Activated CD8-positive, alpha-beta memory T cell treated with anti-CD3 and anti-CD28 coated beads for 1 hour (primary cell): ENCODE results near the gene LGI1.

Source experiments
- DNase-seq, 2 donors: peaks; one replicate each; pipeline ENCODE4 v3.0.0-alpha.2; 2020; ENCODE audit warnings: low read depth in 1 of 2; ENCODE audit errors: extremely low read depth in 1 of 2

Gene LGI1

GRCh38 chr10:93757801-93758507 is at the start of gene LGI1:
TSS of gene LGI1 (plus strand) at chr10:93757936. CDS start at chr10:93758145, 209 bp downstream.
- no peak for DNase-seq

DNA sequence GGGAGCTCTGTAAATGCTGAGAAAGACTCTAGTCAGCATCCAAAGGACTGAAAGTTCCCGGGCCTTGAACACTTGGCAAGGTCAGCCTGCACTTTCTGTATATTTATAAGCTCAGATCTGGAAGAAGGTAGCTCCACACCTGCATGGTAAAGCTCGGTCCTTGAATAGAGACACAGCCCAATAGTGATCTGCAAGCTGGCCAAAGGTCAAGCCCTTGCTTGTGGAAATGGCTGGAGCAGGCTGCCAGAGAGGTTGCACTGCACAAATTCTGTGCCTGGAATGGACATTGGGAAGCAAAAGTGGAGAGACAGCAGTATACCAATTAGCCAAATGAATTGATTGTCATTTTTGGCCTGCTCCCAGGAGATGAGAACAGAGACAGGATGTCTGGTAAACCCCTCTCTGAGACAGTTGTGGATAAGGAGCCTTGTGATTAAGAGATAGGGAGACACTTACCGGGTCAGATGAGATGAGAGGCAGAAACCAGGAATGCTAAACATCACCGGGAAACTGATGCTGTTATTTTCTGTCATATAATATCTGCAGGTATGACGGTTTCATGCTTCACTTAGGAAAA is 47.3 kb upstream of the LGI1 start:
- no peak for DNase-seq

DNA sequence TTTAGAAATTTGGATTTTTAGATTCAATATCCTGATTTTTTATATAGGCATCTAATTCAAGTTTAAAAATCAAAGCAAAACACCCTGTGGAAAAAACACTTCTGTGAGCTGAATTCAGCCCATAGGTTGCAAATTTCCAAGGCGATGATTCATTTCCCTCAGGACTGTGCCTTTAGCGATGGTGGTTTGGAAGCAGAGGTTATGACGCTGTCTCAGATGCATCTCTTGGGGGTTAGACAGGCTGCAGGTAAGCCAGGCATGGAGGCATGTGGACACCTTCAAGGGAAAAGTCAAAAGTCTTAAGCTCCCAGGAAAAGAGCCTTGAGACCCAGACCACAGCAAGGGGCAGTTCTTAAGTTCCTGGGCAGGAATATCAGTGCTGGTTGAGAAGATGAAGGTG is 45.8 kb upstream of the LGI1 start:
- no peak for DNase-seq

- DNase-seq, result no peak
Observed at GRCh38 chr10:93712593-93712992, 45.1 kb upstream of the LGI1 start.

DNA sequence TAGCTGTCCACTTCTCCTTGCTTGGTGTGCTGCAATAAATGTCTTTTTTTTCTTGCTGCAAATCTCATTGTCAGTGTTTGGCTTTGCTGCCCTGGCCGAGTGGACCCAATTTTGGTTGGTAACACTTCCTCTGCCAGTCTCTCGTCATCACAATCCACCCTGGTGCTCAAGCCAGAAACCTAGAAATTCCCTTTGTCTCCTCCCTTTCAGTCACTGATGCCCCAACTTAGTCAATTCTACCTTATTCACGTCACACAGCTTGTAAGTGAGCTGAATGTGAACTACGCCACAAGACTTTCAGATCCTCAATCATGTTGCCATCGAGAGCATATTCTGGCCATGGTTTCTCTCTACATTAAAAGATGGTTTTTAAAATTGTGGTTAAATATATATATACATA is 42.4 kb upstream of the LGI1 start:
- no peak for DNase-seq

DNA sequence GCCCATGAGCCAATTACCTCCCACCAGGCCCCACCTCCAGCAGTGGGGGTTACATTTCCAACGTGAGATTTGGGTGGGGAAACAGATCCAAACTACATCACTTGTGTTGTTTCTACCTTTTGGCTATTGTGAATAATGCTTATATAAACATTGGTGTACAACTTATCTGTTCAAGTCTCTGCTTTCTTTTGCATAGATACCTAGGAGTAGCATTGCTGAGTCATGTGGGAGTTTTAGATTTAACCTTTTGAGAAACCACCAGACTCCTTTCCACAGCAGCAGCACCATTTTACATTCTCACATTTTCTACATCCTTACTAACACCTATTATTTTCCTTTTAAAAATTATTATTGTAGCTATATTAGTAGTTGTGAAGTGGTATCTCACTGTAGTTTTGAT is 41.0 kb upstream of the LGI1 start:
- DNase-seq, result no peak

DNA sequence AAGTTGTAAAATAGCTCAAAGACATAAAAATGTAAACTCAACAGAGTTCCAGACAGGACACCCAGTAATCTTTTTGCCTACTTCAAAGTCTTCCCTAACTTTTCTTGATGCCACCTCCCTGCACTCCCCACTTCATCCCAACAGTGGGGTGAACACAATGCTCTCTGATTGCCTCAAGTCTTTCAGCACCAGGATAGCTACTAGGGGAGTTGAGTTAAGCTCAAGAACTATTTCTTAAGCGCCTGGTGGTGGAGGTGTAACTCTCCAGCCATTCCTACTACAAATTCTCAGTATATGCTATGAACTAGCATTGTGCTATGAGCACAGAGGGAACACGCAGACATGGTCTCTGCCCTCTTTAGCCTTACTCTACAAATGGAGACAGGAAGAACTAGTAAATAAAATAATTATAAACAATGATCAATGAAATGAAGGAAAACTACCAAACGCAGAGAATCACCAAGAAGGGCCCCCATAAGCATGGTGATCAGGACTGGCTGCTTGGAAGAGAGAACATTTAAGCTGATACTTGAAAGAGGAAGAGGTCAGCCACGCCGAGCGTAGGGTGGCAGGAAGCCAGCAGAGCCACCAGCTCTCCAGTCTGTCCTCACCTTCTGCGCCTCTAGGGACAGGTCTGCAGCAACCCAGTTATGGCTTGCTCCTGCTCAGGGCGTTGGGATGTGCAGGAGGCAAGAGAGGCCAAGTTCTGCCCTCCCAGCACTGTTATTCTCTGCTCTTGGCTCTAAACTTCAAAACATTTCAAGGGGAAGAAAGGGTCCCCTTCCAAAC is 38.6 kb upstream of the LGI1 start:
- DNase-seq, result no peak

DNA sequence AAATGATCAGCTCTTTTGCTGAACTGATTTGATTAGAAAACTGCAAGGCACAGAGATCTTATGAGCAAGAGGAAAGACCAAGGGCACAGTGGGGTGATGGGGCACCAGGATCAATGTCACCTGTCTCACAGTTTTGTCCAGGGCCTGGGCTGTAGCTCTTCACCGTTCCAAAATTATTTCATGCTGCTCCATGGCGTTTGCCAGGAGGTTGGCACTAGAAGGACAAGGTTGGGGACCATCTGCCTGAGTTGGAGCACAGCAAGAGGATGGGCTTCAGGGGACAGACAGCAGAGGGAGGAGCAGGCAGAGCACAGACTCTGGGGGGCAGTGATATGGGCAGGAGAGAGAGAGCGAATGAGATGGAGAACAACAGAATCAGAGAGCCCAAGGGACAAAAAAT is 37.8 kb upstream of the LGI1 start:
- DNase-seq, result no peak

DNA sequence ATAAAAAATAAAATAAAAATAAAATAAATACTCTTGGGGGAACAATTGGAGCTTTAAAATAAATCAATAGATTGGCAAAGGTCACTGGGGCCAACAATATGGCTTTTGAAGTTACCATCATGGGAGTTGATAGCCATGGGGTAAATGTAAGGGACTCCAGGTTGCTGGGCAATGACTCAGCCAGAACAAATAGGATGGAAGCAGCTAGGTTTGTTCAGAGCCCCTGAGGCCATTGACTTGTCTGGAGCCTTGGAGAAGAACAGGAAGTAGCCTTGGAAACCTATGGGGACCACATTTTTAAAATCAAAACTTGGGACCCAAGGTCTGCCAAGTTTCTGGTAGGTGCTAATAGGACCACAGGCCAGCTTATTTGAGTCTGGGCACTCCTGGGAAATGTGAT is 35.2 kb upstream of the LGI1 start:
- no peak for DNase-seq

DNA sequence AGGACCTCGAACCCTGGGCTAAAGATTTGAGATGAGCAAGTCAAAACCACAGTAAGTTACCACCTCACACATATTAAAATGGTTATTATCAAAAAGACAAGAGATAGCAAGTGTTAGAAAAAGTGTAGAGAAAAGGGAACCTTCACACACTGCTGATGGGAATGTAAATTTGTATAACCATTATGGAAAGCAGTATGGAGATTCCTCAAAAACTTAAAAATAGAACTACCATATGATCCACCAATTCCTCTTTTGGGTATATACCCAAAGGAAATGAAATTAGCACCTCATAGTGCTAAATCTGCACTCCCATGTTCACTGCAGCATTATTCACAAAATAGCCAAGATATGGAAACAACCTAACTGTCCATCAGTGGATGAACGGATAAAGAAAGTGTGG is 34.6 kb upstream of the LGI1 start:
- no peak for DNase-seq

DNA sequence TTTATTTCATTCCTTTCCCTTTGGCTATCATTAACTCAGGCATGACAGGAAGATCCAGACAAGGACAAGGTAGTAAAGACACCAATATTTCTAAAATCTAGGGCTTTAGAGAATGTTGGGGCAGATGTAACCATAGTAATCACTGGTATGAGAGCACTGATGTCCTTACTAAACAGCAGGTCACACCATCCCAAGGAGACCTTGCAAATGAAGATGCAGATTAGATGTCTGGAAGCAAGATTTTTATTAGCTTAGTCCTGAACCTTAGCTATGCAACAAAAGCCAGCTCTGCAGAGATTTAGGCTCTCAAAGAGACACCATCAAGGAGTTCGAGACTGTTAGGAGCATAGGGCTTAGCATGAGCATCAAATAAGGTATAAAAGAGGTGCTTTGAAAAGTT is 31.7 kb upstream of the LGI1 start:
- no peak for DNase-seq

GRCh38 chr10:93741367-93741766 is 16.4 kb upstream of the LGI1 start:
- DNase-seq, result no peak

GRCh38 chr10:93742633-93743349 is 14.9 kb upstream of the LGI1 start:
- no peak for DNase-seq

- DNase-seq, result no peak
Observed at GRCh38 chr10:93745408-93746065, 12.2 kb upstream of the LGI1 start.

- DNase-seq, result no peak
Observed at GRCh38 chr10:93746844-93747284, 10.9 kb upstream of the LGI1 start.

DNA sequence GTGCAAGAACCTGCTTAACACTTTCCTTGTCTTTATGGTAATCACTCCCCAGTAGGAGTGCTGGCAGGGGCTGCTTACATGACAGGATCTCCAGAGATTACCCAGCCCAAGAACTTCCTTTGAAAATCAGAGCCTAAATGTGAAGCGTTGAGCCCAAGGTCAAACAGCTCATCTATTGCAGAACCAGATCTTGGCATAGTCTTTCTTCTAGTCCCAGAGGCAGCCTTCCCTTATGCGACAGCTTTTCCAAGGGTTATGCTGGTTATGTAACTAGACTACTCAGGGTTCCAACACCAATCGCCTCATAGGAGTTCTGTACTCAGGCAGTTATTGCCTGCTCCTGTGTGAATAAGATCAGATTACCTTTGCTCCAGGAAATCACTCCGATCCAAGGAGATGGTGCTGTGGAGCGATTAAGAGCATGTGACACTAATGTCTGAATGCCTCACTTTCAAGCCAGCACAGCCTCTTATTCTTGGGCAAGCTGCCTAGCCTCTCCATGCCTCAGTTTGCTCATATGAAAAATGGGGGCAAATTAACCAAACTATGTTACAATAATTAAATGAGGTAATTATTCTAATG is 8.4 kb upstream of the LGI1 start:
- DNase-seq, result no peak

- no peak for DNase-seq
Observed at GRCh38 chr10:93751124-93751523, 6.6 kb upstream of the LGI1 start.

DNA sequence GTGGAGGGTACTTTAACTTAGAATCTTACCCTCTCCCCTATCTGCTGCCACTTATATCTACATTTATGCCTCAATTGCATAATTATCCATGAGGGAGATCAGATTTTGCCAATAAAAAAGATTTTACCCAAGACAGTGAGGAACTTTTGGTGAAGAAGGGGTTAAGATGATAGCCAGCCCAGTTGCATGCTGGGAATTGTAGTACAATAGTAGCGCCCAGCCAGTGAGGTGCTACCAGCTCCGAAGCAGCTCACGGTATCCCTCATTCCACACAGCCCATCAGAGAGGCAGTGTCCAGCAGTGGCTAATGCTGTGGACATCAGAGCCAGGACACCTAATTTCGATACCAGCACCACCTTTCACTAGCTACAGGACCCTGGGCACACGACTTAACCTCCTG is 5.9 kb upstream of the LGI1 start:
- no peak for DNase-seq

DNA sequence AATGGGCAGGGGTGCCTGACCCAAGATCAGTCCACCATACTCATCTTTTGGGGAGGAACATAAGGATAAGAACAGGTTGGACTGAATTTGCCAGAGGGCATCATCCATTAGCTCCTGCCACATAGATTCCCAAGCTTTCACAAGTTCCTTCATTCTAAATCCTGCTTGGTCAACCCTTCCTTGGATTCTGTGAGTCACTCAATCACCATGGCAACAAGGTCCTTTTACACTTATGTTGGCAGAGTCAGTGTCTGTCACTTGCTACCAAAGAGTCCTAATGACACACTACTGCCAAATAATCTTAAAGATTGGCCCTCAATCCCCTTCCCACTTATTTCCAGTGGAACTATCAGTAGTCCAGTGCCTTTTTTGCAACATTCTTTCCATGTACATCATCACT is 5.0 kb upstream of the LGI1 start:
- no peak for DNase-seq

GRCh38 chr10:93753621-93754250 is 4.0 kb upstream of the LGI1 start:
- DNase-seq, result no peak
